NCI-H1930 (cell line): ENCODE results near the gene RBM25.
"Not testable (repeated sequence)": the region's sequence is repeated elsewhere in the genome, so short reads cannot be mapped to it uniquely, and the experiment has no call there.

Experiments used
- DNase-seq, 2 experiments: peaks; one replicate each; lab custom pipeline; 2025; lab: John Stamatoyannopoulos, UW

RBM25 gene

GRCh38 chr14:73058224-73058921 lies at the start of gene RBM25:
RBM25 (plus strand) TSS chr14:73058534; CDS start chr14:73071642, 13,108 bp downstream.
- DNase-seq = peak; percentile 96 to 98

GRCh38 chr14:73011189-73011588 lies 47.1 kb upstream of the RBM25 start:
- not testable (repeated sequence) for DNase-seq

GRCh38 chr14:73014105-73014504 lies 44.2 kb upstream of the RBM25 start:
- no peak for DNase-seq

GRCh38 chr14:73015552-73015951 lies 42.8 kb upstream of the RBM25 start:
- DNase-seq = not testable (repeated sequence)

- DNase-seq = not testable (repeated sequence)
Measured at GRCh38 chr14:73016011-73016410, 42.3 kb upstream of the RBM25 start.

GRCh38 chr14:73022051-73022450 lies 36.3 kb upstream of the RBM25 start:
- no peak for DNase-seq

GRCh38 chr14:73025544-73025943 lies 32.8 kb upstream of the RBM25 start:
- DNase-seq = no peak

GRCh38 chr14:73026243-73026844 lies 32.0 kb upstream of the RBM25 start:
- DNase-seq = no peak

GRCh38 chr14:73026845-73027542 lies 31.3 kb upstream of the RBM25 start, which contains the start of gene ZFYVE1:
ZFYVE1 (minus strand) TSS chr14:73027106; CDS start chr14:73024508, 2,598 bp downstream.
- peak; percentile 93 to 95 for DNase-seq

GRCh38 chr14:73027546-73027945 lies 30.8 kb upstream of the RBM25 start:
- DNase-seq = no peak

GRCh38 chr14:73027984-73028383 lies 30.4 kb upstream of the RBM25 start:
- DNase-seq = no peak

GRCh38 chr14:73036706-73037450 lies 21.5 kb upstream of the RBM25 start:
- DNase-seq = not testable (repeated sequence)

- no peak for DNase-seq
Measured at GRCh38 chr14:73047808-73048207, 10.5 kb upstream of the RBM25 start.

- no peak for DNase-seq
Measured at GRCh38 chr14:73049428-73049827, 8.9 kb upstream of the RBM25 start.

- no peak for DNase-seq
Measured at GRCh38 chr14:73055251-73055650, 3.1 kb upstream of the RBM25 start.

GRCh38 chr14:73057944-73058223 lies 450 bp upstream of the RBM25 start:
- no peak for DNase-seq

GRCh38 chr14:73058922-73059673 lies 764 bp downstream of the RBM25 start:
- DNase-seq = no peak

GRCh38 chr14:73069585-73069984 lies 11.3 kb downstream of the RBM25 start:
- no peak for DNase-seq

- DNase-seq = no peak
Measured at GRCh38 chr14:73091044-73091443, 32.7 kb downstream of the RBM25 start.

GRCh38 chr14:73097421-73097820 lies 39.1 kb downstream of the RBM25 start:
- DNase-seq = no peak

- no peak for DNase-seq
Measured at GRCh38 chr14:73100334-73100733, 42.0 kb downstream of the RBM25 start.
